Mononuclear cell (primary cell): ENCODE measurements around the gene SMIM38. TPM values are rescaled to one million over a fixed set of nuclear protein-coding genes. Genes with fewer than 3 reads are reported as not detected.

Experiments
- H3K27me3 ChIP-seq: 2 replicates; pipeline ENCODE4 v1.6.0; 2011; ENCODE audit warnings: low read length, control low read depth; ENCODE audit not compliant: insufficient read depth
- H3K4me1 ChIP-seq: 2 replicates; pipeline ENCODE4 v1.5.1; 2011; ENCODE audit warnings: mild to moderate bottlenecking, low read length, control low read depth; ENCODE audit not compliant: insufficient read depth
- H3K4me3 ChIP-seq: 2 replicates; pipeline ENCODE4 v1.5.1; 2011; ENCODE audit warnings: mild to moderate bottlenecking, low read length, moderate library complexity
- H3K9me3 ChIP-seq: 2 replicates; pipeline ENCODE4 v1.5.1; 2011; ENCODE audit warnings: low read depth, mild to moderate bottlenecking, control low read depth, low read length
- total RNA-seq: library from RNA; depleted of rRNA; stranded (reverse); fragments of >200 nt; gene quantifications from one replicate; pipeline ENCODE4 v1.2.3, GENCODE V29; 2012

The SMIM38 gene
- total RNA-seq, 1 donor: 0.31 TPM

DNA sequence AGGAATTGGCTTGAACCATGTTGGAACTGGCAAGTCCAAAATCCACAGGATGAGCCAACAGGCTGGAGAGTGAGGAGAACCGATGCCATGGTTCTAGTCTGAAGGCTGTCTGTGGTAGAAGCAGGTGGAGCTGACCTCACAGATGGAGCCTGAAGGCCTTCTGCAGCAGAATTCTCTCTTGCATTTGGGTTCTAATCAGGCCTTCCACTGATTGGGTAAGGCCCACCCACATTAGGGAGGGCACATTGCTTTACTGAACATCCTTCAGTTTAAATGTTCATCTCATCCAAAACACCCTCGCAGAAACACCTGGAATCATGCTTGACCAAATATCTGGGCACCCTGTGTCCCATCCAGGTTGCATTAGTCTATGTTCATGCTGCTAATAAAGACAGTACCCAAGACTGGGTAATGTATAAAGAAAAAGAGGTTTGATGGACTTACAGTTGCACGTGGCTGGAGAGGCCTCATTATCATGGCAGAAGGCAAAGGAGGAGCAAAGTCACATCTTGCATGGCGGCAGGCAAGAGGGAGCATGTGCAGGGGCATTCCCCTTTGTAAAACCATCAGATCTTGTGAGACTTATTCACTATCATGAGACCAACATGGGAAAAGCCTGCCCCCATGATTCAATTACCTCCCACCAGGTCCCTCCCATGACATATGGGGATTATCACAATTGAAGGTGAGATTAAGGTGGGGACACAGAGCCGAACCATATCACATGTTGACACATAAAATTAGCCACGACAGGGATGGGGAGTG lies 15.9 kb downstream of the SMIM38 start:
- Histone ChIP-seq H3K4me1 (peaks cover under 1% of the 10 kb centered on the region), H3K27me3 (no peaks in the 10 kb centered on the region), H3K4me3 (no peak overlapping the region), H3K9me3 (no peaks in the 10 kb centered on the region)

GRCh38 chr11:69172674-69173073 lies 16.9 kb downstream of the SMIM38 start:
- H3K9me3 ChIP-seq: no peaks in the 10 kb centered on the region
- no peaks in the 10 kb centered on the region for H3K27me3 ChIP-seq
- H3K4me3 ChIP-seq: no peak overlapping the region
- no peaks in the 10 kb centered on the region for H3K4me1 ChIP-seq

DNA sequence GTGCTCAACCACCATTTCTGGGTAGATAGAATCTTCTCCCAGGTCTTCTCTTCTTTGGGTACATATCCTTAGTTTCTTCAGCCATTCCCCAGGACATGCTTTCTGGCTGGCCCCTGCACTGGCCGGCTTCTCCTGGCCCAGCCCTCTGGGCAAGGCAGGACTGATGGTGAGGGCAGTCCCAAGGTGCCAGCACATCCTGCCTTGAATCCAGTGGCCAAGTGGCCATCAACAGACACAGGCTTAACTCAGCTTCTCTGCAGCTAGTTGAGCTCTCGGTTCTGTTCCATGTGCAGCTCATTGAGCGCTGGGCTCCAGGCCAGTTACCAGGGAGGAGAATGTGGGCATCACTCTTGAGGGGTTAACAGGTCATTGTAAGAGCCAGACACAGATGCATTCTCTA lies 17.6 kb downstream of the SMIM38 start:
- Histone ChIP-seq H3K27me3 (no peaks in the 10 kb centered on the region), H3K9me3 (no peaks in the 10 kb centered on the region), H3K4me1 (no peaks in the 10 kb centered on the region), H3K4me3 (no peak overlapping the region)

DNA sequence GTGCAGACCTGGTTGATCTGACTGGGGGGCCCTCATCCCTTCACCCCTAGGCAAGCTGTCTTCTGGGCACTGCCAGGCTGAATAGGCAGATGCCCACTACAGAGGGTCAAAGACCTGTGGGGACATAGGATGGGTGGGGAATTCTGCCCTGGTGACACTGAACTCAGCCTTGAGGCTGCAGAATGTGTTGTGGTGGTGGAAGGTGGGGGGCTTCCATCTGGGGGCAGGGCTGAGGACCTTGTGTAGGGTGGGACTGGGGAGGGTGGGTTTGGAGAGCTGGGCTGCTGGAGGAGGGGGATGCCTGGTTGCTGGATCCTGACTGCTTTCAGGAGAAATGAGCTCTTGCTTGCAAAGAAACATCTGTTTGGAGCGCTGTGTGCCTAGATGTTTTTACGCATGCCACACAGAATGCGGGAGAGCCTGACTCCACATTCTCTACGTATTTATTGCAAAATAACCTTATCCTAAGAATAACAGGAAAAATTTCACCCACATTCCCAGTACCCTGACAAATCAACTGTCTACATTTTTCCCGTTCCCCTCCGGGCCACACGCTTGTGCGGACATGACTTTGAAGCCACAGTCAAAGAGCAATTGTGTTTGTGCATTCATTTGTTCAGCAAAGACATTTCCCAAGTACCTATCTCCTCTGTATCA lies 18.3 kb downstream of the SMIM38 start:
- no peaks in the 10 kb centered on the region for H3K4me1 ChIP-seq

DNA sequence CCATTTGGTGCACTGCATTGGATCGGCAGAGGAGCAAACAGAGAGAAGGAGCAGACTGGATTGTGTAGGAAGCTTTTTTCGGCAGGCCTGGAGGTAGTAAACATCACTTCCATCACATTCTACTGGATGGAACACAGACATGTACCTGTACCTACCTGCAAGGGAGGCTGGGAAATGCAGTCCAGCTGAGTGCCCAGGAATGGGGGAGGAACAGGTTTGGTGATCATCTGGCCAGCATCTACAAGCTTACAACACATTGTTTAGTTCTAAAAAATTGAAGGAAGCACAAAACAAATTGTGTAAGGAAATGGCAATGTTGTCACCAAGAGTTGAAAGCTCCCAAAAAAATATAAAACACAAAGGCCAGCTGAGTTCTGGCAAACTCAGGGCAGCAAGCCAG lies 19.1 kb downstream of the SMIM38 start:
- Histone ChIP-seq H3K4me3 (no peak overlapping the region), H3K9me3 (no peaks in the 10 kb centered on the region), H3K4me1 (no peaks in the 10 kb centered on the region), H3K27me3 (no peaks in the 10 kb centered on the region)

More for the DNA sequence above, 18.3 kb downstream of the SMIM38 start:
- H3K4me3 ChIP-seq: no peak overlapping the region
- no peaks in the 10 kb centered on the region for H3K9me3 ChIP-seq
- no peaks in the 10 kb centered on the region for H3K27me3 ChIP-seq

- Histone ChIP-seq H3K4me1 (no peaks in the 10 kb centered on the region), H3K4me3 (no peak overlapping the region), H3K9me3 (no peaks in the 10 kb centered on the region)
Measured at GRCh38 chr11:69178819-69179482, 23.2 kb downstream of the SMIM38 start.

DNA sequence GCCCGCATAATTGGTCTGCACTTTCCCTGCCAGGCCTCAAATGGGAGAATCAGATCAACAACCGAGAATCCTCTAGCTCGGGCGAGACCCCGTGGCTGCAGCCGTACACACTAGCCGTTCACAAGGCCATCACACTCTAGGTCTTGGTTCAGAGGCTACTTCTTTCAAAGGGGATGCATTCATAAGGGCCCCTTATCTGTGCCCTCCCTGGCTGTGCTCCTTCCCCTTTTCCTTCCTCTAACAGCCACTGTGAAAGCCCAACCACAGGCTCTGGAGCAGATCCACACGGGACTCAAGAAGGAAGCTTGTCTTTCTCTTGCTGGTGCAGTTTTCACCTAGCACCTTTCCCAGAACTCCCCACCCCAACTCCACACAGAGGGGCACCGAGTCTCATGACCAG lies 24.5 kb downstream of the SMIM38 start:
- no peaks in the 10 kb centered on the region for H3K9me3 ChIP-seq
- no peaks in the 10 kb centered on the region for H3K4me1 ChIP-seq
- H3K4me3 ChIP-seq: no peak overlapping the region
- H3K27me3 ChIP-seq: no peaks in the 10 kb centered on the region

More at GRCh38 chr11:69178819-69179482, 23.2 kb downstream of the SMIM38 start:
- H3K27me3 ChIP-seq: no peaks in the 10 kb centered on the region

DNA sequence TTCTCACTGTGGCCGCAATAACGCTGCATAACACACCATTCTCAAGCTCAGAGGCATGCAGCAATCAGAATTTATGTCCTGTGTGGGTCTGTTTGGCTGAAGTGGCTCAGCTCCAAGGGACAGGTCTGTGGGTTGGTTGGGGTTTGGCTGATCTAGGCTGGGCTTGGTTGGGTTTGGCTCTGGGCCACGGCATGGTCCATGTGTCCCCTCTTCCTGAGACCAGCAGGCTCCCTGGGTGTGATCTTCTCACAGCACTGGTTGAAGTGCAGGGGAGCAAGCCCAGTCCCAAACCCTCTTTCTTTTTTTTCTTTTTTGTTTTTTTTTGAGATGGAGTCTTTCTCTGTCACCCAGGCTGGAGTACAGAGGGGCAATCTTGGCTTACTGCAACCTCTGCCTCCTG lies 25.0 kb downstream of the SMIM38 start:
- H3K9me3 ChIP-seq: no peaks in the 10 kb centered on the region
- H3K4me3 ChIP-seq: no peak overlapping the region
- no peaks in the 10 kb centered on the region for H3K27me3 ChIP-seq
- no peaks in the 10 kb centered on the region for H3K4me1 ChIP-seq

DNA sequence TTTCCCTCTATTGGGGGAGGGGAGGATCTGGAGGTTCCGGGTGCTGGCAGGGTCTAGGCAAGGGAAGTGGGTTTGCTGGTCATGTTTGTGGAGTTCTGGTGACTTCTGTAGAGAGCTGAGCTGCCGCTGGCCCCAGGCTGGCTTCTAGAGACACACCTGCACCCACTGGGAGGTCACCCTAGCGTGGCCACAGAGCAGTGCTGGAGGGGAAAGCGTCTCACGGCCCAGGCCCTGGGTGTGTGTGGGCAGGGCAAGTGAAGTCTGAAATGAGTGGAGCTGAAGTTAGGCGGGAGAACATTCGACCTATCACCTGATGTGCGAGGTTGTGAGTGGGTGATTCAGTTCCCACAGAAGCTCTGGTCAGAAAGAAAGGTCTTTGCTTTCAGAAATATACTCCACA lies 27.9 kb downstream of the SMIM38 start:
- no peaks in the 10 kb centered on the region for H3K9me3 ChIP-seq
- no peak overlapping the region for H3K4me3 ChIP-seq
- H3K27me3 ChIP-seq: no peaks in the 10 kb centered on the region
- no peaks in the 10 kb centered on the region for H3K4me1 ChIP-seq

GRCh38 chr11:69186316-69187260 lies 30.9 kb downstream of the SMIM38 start:
- H3K9me3 ChIP-seq: no peaks in the 10 kb centered on the region
- H3K4me3 ChIP-seq: no peak overlapping the region
- H3K4me1 ChIP-seq: no peaks in the 10 kb centered on the region

GRCh38 chr11:69187540-69188065 lies 31.9 kb downstream of the SMIM38 start:
- Histone ChIP-seq H3K4me3 (no peak overlapping the region), H3K27me3 (no peaks in the 10 kb centered on the region), H3K4me1 (no peaks in the 10 kb centered on the region), H3K9me3 (no peaks in the 10 kb centered on the region)

More at GRCh38 chr11:69186316-69187260, 30.9 kb downstream of the SMIM38 start:
- H3K27me3 ChIP-seq: no peaks in the 10 kb centered on the region

GRCh38 chr11:69189059-69189458 lies 33.3 kb downstream of the SMIM38 start:
- H3K27me3 ChIP-seq: no peaks in the 10 kb centered on the region
- H3K9me3 ChIP-seq: no peaks in the 10 kb centered on the region
- H3K4me1 ChIP-seq: no peaks in the 10 kb centered on the region
- H3K4me3 ChIP-seq: no peak overlapping the region

- H3K4me1 ChIP-seq: no peaks in the 10 kb centered on the region
- no peak overlapping the region for H3K4me3 ChIP-seq
- no peaks in the 10 kb centered on the region for H3K9me3 ChIP-seq
- H3K27me3 ChIP-seq: no peaks in the 10 kb centered on the region
Measured at GRCh38 chr11:69190796-69191536, 35.2 kb downstream of the SMIM38 start.

- H3K4me1 ChIP-seq: no peaks in the 10 kb centered on the region
- no peaks in the 10 kb centered on the region for H3K9me3 ChIP-seq
- no peaks in the 10 kb centered on the region for H3K27me3 ChIP-seq
Measured at GRCh38 chr11:69192301-69192721, 36.6 kb downstream of the SMIM38 start.

More at GRCh38 chr11:69192301-69192721, 36.6 kb downstream of the SMIM38 start:
- H3K4me3 ChIP-seq: no peak overlapping the region
